Activated CD4-positive, alpha-beta T cell treated with anti-CD3 and anti-CD28 coated beads, Interleukin-2, amount 50 U/mL, for 4 hours (primary cell): ENCODE results near the gene BRD2.

Source experiments
- DNase-seq, 2 experiments: peaks; one replicate each; pipeline ENCODE4 v3.0.0-alpha.2; 2020

The BRD2 gene

GRCh38 chr6:32950010-32950409 lies 18.4 kb upstream of the BRD2 start:
- no peak for DNase-seq

- DNase-seq: no peak
These were observed 17.9 kb upstream of the BRD2 start for GRCh38 chr6:32950449-32950848.

GRCh38 chr6:32952817-32953739 lies 15.3 kb upstream of the BRD2 start, which contains the start of gene HLA-DMA:
Gene HLA-DMA (minus strand): TSS chr6:32953097. CDS start chr6:32953036, 61 bp downstream.
- DNase-seq: peak; percentile 67 to 70

- no peak for DNase-seq
These were observed 14.6 kb upstream of the BRD2 start for GRCh38 chr6:32953775-32954174.

GRCh38 chr6:32954267-32954666 lies 14.1 kb upstream of the BRD2 start:
- no peak for DNase-seq

- DNase-seq: no peak
These were observed 13.2 kb upstream of the BRD2 start for GRCh38 chr6:32954986-32955802.

- no peak for DNase-seq
These were observed 12.2 kb upstream of the BRD2 start for GRCh38 chr6:32956176-32956575.

GRCh38 chr6:32960563-32960962 lies 7.8 kb upstream of the BRD2 start:
- no peak for DNase-seq

- no peak for DNase-seq
These were observed 6.1 kb upstream of the BRD2 start for GRCh38 chr6:32962213-32962826.

- no peak for DNase-seq
These were observed 4.5 kb upstream of the BRD2 start for GRCh38 chr6:32963866-32964265.

- DNase-seq: no peak
These were observed 3.6 kb upstream of the BRD2 start for GRCh38 chr6:32964776-32965175.

- no peak for DNase-seq
These were observed 973 bp upstream of the BRD2 start for GRCh38 chr6:32967151-32968091.

GRCh38 chr6:32968867-32969684 lies 682 bp downstream of the BRD2 start:
- DNase-seq: peak in 1 of 2 experiments; percentile 72

- peak; percentile 63 to 64 for DNase-seq
These were observed 1.5 kb downstream of the BRD2 start for GRCh38 chr6:32969685-32970412.

- peak; percentile 70 to 76 for DNase-seq
These were observed 2.2 kb downstream of the BRD2 start for GRCh38 chr6:32970413-32971241.

GRCh38 chr6:32971242-32971580 lies 2.8 kb downstream of the BRD2 start:
- DNase-seq: no peak

- peak; percentile 99 for DNase-seq
These were observed 3.4 kb downstream of the BRD2 start for GRCh38 chr6:32971581-32972352.

- peak; percentile 42 to 46 for DNase-seq
These were observed 4.2 kb downstream of the BRD2 start for GRCh38 chr6:32972353-32973143.
